GM19455 (cell line): ENCODE data around the gene AATF.

Source experiments
- ATAC-seq: cut with Tn5 transposase; IDR thresholded peaks from one replicate; pipeline ENCODE4 v1.9.1; 2021; ENCODE audit not compliant: unreplicated experiment

The AATF gene

GRCh38 chr17:37100231-37100630 lies 151.5 kb downstream of the AATF start:
- no peak for ATAC-seq

GRCh38 chr17:37101306-37101705 lies 152.6 kb downstream of the AATF start:
- ATAC-seq: no peak

DNA sequence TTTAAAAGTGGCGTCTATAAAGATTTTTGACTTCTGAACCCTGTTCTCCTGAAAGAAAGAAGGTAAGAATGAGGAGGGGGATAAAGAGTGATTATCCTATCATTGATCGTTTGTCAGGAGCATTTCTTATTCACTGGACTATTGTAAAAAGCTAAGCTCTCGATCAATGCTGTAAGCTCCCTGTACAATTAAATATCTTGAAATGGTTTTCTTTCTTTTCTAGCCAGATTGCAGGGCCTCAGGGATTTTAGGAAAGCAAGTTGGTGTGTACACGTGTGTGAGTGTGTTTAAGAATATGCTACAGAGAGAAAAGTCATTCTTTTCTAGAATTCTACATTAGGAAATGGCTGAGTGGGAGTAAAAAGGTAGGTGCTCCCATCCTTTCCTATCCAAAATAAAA lies 154.5 kb downstream of the AATF start:
- ATAC-seq: no peak

DNA sequence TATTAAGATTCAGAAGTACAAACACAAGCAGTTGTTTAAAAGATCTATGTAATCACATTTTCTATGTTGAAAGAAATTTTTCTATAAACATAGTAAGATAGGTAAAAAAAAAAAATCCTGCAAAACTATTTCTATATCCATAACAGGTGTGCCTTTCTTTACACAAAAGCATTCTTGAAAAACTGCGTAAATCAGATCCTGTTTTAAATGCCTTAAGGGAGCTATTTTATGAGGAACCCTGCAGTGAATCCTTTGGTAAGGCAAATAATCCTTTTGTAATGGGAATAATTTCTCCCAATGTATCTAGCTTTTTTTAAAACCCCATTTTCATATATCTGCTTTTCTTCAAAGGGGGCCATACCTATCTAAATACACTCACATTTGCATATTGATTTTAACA lies 157.3 kb downstream of the AATF start:
- no peak for ATAC-seq
